HG02970 (cell line): ENCODE measurements around the gene HLA-C.
"Not testable (repeated sequence)": the region's sequence is repeated elsewhere in the genome, so short reads cannot be mapped to it uniquely, and the experiment has no call there.

Experiments
- ATAC-seq: cut with Tn5 transposase; IDR thresholded peaks from one replicate; pipeline ENCODE4 v1.9.1; 2021; ENCODE audit warnings: mild to moderate bottlenecking, moderate library complexity, moderate number of reproducible peaks; ENCODE audit not compliant: unreplicated experiment, low FRiP score

HLA-C gene

GRCh38 chr6:31270788-31271640 is 878 bp downstream of the HLA-C start:
- ATAC-seq, result no peak

- ATAC-seq, result no peak
Observed at GRCh38 chr6:31268836-31269235, 3.1 kb downstream of the HLA-C start.

GRCh38 chr6:31268369-31268765 is 3.5 kb downstream of the HLA-C start:
- no peak for ATAC-seq

- ATAC-seq, result no peak
Observed at GRCh38 chr6:31267651-31268368, 4.1 kb downstream of the HLA-C start.

- no peak for ATAC-seq
Observed at GRCh38 chr6:31266567-31267360, 5.1 kb downstream of the HLA-C start.

- ATAC-seq, result no peak
Observed at GRCh38 chr6:31265926-31266325, 6.0 kb downstream of the HLA-C start.

- not testable (repeated sequence) for ATAC-seq
Observed at GRCh38 chr6:31263346-31263933, 8.5 kb downstream of the HLA-C start.

GRCh38 chr6:31259995-31260394 is 11.9 kb downstream of the HLA-C start:
- not testable (repeated sequence) for ATAC-seq

GRCh38 chr6:31252625-31253024 is 19.3 kb downstream of the HLA-C start:
- ATAC-seq, result no peak

GRCh38 chr6:31251261-31251660 is 20.6 kb downstream of the HLA-C start:
- no peak for ATAC-seq

GRCh38 chr6:31249184-31249583 is 22.7 kb downstream of the HLA-C start:
- ATAC-seq, result no peak

GRCh38 chr6:31247813-31248212 is 24.1 kb downstream of the HLA-C start:
- ATAC-seq, result no peak

- no peak for ATAC-seq
Observed at GRCh38 chr6:31246051-31246521, 25.8 kb downstream of the HLA-C start.

GRCh38 chr6:31243508-31243907 is 28.4 kb downstream of the HLA-C start:
- ATAC-seq, result no peak

- ATAC-seq, result no peak
Observed at GRCh38 chr6:31239854-31240253, 32.0 kb downstream of the HLA-C start.

GRCh38 chr6:31234101-31234500 is 37.8 kb downstream of the HLA-C start:
- ATAC-seq, result not testable (repeated sequence)

GRCh38 chr6:31228476-31228875 is 43.4 kb downstream of the HLA-C start:
- no peak for ATAC-seq

GRCh38 chr6:31227143-31227542 is 44.7 kb downstream of the HLA-C start:
- ATAC-seq, result no peak

- ATAC-seq, result no peak
Observed at GRCh38 chr6:31225735-31226134, 46.2 kb downstream of the HLA-C start.

GRCh38 chr6:31222496-31222895 is 49.4 kb downstream of the HLA-C start:
- no peak for ATAC-seq
